ENCODE measurements around the gene HEMK1. TPM values are rescaled to one million over a fixed set of nuclear protein-coding genes. Genes with fewer than 3 reads are reported as not detected.
A peak's percentile ranks its signal among the peaks of the same experiment; 100 is the strongest.

The HEMK1 gene
- total RNA-seq, 2 experiments from 2014 or later: 19.3 to 27.4 TPM

GRCh38 chr3:50550079-50550736, 19.1 kb upstream of the HEMK1 start:
- Histone ChIP-seq H3K9me2 (ENCODE audit: insufficient read depth, low read length) (no peaks in the 10 kb centered on the region), H3K36me3 (ENCODE audit: insufficient read depth, low read length) (no peaks in the 10 kb centered on the region), H3K4me3 (ENCODE audit: low read depth, low read length, poor library complexity, severe bottlenecking) (no peak overlapping the region), H2AFZ (ENCODE audit: low read length) (no peak overlapping the region), H3K4me1 (ENCODE audit: insufficient read depth, low read length, poor library complexity, severe bottlenecking) (no peaks in the 10 kb centered on the region), H3K9me3 (ENCODE audit: low read length) (no peaks in the 10 kb centered on the region), H3K79me2 (ENCODE audit: insufficient read depth, low read depth, low read length) (no peaks in the 10 kb centered on the region), H3K27ac (ENCODE audit: low read depth, low read length, poor library complexity, severe bottlenecking) (no peak overlapping the region), H4K20me1 (ENCODE audit: insufficient read depth, low read length) (no peaks in the 10 kb centered on the region), H3K4me2 (ENCODE audit: low read length) (no peak overlapping the region)
- CTCF ChIA-PET (ENCODE audit: unreplicated experiment): interaction anchor here (0.5 to 0.9 kb wide), 3 partner anchors 42 to 201 kb away, joined by 3 to 4 read pairs (median 3); no protein-coding TSS in a partner anchor
- POLR2A ChIA-PET: no interaction called here
- TF ChIP-seq, protein P1, sequence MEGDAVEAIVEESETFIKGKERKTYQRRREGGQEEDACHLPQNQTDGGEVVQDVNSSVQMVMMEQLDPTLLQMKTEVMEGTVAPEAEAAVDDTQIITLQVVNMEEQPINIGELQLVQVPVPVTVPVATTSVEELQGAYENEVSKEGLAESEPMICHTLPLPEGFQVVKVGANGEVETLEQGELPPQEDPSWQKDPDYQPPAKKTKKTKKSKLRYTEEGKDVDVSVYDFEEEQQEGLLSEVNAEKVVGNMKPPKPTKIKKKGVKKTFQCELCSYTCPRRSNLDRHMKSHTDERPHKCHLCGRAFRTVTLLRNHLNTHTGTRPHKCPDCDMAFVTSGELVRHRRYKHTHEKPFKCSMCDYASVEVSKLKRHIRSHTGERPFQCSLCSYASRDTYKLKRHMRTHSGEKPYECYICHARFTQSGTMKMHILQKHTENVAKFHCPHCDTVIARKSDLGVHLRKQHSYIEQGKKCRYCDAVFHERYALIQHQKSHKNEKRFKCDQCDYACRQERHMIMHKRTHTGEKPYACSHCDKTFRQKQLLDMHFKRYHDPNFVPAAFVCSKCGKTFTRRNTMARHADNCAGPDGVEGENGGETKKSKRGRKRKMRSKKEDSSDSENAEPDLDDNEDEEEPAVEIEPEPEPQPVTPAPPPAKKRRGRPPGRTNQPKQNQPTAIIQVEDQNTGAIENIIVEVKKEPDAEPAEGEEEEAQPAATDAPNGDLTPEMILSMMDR (conservative IDR thresholded peaks at IDR 0.05; ENCODE audit: low read length): peak; percentile 76
- TF ChIP-seq EZH2phosphoT487 (IDR thresholded peaks at IDR 0.05; ENCODE audit: borderline replicate concordance, low read depth, low read length): no peak
- BruUV-seq (replicated peaks): no TSS peak
- peak; percentile 59 for DNase-seq (ENCODE audit: low spot score)
- intact Hi-C loops (cut with micrococcal nuclease; ENCODE audit: unreplicated experiment): loop anchor here (2.0 to 5.0 kb wide), 2 partner anchors 27 to 62 kb away; partner anchors contain the start of gene CISH

- Histone ChIP-seq H3K4me3 (ENCODE audit: low read depth, low read length, poor library complexity, severe bottlenecking) (no peak overlapping the region), H3K9me2 (ENCODE audit: insufficient read depth, low read length) (no peaks in the 10 kb centered on the region), H3K4me1 (ENCODE audit: insufficient read depth, low read length, poor library complexity, severe bottlenecking) (no peaks in the 10 kb centered on the region), H3K27ac (ENCODE audit: low read depth, low read length, poor library complexity, severe bottlenecking) (no peak overlapping the region), H3K79me2 (ENCODE audit: insufficient read depth, low read depth, low read length) (no peaks in the 10 kb centered on the region), H4K20me1 (ENCODE audit: insufficient read depth, low read length) (no peaks in the 10 kb centered on the region), H3K36me3 (ENCODE audit: insufficient read depth, low read length) (no peaks in the 10 kb centered on the region), H3K4me2 (ENCODE audit: low read length) (no peak overlapping the region), H2AFZ (ENCODE audit: low read length) (no peak overlapping the region), H3K9me3 (ENCODE audit: low read length) (no peaks in the 10 kb centered on the region)
- CTCF ChIA-PET (ENCODE audit: unreplicated experiment): no interaction called here
- intact Hi-C loops (cut with micrococcal nuclease; ENCODE audit: unreplicated experiment): loop anchor here (2.0 to 5.0 kb wide), 2 partner anchors 28 to 61 kb away; partner anchors contain the start of gene CISH
- no peak for DNase-seq (ENCODE audit: low spot score)
- TF ChIP-seq, protein P1 (conservative IDR thresholded peaks at IDR 0.05; ENCODE audit: low read length): no peak
- no peak for TF ChIP-seq EZH2phosphoT487 (IDR thresholded peaks at IDR 0.05; ENCODE audit: borderline replicate concordance, low read depth, low read length)
- no TSS peak for BruUV-seq (replicated peaks)
- POLR2A ChIA-PET: no interaction called here
Observed at GRCh38 chr3:50551054-50551659, 18.2 kb upstream of the HEMK1 start.
